ENCODE results near the gene TMEM258. TPM values are rescaled to one million over a fixed set of nuclear protein-coding genes. Genes with fewer than 3 reads are reported as not detected.

Gene TMEM258
- polyA plus RNA-seq, 1 donor from 2014 or later, result 210 TPM

DNA sequence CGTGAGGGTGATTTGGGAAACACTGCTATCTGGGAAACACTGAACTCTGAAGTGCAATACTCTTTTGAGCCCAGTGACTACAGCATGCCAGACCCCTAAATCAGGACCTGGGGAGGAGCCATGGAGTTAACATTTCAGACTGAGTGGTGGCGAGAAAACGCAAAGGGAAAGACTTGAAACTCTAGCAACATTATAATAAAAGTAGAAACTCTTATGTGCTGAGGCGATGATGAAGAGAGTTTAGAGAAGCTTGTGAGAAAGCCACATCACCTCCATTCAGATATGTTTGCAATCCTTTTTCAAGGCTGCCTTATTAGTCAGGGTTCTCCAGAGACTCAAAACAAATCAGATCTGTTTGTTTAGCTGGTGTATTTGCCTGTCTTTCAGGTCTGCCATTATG is 2.2 kb upstream of the TMEM258 start:
- no peaks in the 10 kb centered on the region for H3K9me3 Mint-ChIP-seq
- peak overlapping the region in 2 of 4 donors; percentile 25 to 49 for H3K4me3 Mint-ChIP-seq
- H3K4me1 Mint-ChIP-seq, result peaks cover 14 to 19% (median 17%) of the 10 kb centered on the region in 3 donors
- peaks cover 4% of the 10 kb centered on the region for H3K36me3 Mint-ChIP-seq
- H3K27me3 Mint-ChIP-seq, result no peaks in the 10 kb centered on the region
- no peak overlapping the region for H3K27ac Mint-ChIP-seq

DNA sequence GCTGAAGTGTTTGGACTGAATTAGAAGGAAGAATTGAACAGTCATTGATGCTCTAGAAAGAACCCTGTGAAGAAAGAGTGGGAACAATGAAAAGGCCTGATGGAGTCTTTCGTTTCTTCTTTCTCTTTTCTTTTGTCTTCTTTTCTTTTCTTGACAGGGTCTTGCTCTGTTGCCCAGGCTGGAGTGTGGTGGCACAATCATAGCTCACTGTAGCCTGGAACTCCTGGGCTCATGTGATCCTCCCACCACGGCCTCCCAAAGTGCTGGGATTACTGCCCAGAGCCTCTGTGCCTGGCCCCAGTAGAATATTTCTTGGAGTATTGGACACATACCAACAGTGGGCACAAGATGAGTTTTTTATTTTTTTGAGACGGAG is 1.4 kb upstream of the TMEM258 start:
- Mint-ChIP-seq H3K27me3 (no peaks in the 10 kb centered on the region), H3K4me1 (peaks cover 14 to 20% (median 17%) of the 10 kb centered on the region in 3 donors), H3K9me3 (no peaks in the 10 kb centered on the region), H3K27ac (peak overlapping the region in 1 of 3 donors; percentile 99), H3K4me3 (peak overlapping the region; percentile 66 to 96 (median 95)), H3K36me3 (peaks cover 4% of the 10 kb centered on the region)

DNA sequence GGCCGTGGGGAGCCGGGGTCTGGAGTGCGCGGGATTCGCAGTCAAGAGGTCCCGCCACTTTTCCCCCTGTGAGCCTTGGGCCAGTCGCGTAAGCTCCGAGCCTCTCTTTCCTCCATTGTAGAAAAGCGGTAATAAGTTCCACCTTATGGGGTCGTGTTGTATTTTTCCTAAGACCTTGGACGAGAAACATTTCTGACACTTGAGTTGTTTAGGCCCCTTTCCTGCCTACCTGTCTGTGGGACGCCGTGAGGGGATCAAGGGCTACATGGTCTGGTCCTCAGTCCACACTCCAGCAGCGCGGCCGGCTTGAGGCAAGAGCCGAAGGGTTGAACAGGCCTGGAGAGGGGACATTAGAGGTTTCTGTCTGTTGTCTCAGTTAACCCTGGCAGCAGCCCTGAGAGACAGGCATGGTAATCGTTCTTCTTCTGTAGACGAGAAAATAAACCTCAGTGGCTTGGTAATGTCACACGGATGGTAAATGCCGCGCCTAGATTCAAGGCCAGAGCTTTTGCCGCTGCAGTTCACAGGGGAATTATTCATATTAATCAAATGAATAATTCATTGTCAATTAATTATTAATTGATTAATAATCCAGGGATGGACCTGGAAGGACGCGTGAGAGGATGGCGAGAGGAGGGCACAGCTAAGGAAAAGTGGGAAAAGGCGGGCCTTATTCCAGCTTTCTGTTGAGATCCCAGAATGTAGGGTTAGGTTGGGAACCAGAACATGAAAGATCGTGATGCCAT is 857 bp upstream of the TMEM258 start:
- Mint-ChIP-seq H3K27me3 (no peaks in the 10 kb centered on the region), H3K27ac (peak overlapping the region; percentile 94 to 99 (median 98)), H3K4me3 (peak overlapping the region; percentile 89 to 96 (median 95)), H3K4me1 (peaks cover 14 to 20% (median 16%) of the 10 kb centered on the region in 3 donors), H3K9me3 (no peaks in the 10 kb centered on the region), H3K36me3 (peaks cover 4% of the 10 kb centered on the region)

DNA sequence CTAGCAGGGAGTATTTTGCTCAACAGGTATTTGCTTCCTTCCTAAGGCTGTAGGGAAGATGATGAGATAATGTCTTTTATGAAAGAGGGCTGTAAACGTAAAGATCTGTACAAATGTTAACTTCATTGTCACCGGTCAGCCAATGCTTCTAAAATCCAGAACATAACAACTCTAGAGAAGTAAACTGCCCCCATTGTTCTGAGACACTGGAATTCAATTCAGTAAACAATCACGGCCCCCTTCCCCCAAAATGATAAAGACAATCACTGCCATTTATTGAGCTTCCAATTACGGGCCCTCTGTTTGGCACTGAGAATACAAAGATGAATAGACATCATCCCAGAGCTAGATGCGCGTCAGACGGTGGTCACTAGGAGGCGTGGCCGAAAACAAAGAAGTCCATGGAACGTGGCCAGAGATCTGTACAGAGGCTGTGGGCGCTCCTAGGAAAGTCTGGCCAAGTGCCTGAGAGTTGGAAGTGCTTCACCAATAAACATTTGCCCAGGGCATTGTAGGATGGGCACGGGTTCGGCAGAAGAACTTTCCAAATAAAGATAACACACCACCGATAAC is 576 bp downstream of the TMEM258 start:
- H3K4me3 Mint-ChIP-seq, result peak overlapping the region; percentile 89 to 96 (median 95)
- H3K36me3 Mint-ChIP-seq, result no peaks in the 10 kb centered on the region
- H3K4me1 Mint-ChIP-seq, result peaks cover 14 to 17% (median 16%) of the 10 kb centered on the region in 3 donors
- H3K27ac Mint-ChIP-seq, result peak overlapping the region; percentile 94 to 99 (median 98)
- no peaks in the 10 kb centered on the region for H3K27me3 Mint-ChIP-seq
- H3K9me3 Mint-ChIP-seq, result no peaks in the 10 kb centered on the region

DNA sequence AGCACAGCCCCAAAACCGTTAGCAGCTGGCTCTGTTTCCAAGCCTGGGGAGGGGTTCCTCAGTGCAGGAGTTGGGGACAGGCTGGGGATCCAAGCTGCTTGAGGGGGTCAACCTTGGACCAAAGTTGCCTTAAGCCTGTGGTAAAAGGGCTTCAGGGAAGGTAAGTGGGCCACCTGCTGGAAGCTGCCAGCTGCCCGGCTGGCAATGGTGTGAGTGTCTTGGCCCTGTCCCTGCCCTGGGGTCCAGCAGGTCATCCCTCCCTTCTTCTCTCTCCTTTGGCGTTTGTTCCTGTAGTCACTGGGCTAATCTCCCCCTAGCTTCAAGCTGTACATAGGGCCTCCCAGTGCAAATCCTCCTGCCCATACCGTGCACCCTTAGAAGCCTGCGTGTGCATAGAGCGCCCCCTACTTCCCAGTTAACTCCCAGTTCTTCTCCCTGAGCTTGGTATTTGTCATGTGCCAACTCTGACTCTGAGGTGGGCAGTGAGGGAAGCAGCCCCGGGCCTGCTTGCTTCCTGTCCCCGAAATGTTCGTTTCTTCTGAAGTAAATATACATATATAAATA is 4.4 kb downstream of the TMEM258 start:
- H3K36me3 Mint-ChIP-seq, result no peaks in the 10 kb centered on the region
- H3K4me3 Mint-ChIP-seq, result no peak overlapping the region
- H3K27ac Mint-ChIP-seq, result no peak overlapping the region

DNA sequence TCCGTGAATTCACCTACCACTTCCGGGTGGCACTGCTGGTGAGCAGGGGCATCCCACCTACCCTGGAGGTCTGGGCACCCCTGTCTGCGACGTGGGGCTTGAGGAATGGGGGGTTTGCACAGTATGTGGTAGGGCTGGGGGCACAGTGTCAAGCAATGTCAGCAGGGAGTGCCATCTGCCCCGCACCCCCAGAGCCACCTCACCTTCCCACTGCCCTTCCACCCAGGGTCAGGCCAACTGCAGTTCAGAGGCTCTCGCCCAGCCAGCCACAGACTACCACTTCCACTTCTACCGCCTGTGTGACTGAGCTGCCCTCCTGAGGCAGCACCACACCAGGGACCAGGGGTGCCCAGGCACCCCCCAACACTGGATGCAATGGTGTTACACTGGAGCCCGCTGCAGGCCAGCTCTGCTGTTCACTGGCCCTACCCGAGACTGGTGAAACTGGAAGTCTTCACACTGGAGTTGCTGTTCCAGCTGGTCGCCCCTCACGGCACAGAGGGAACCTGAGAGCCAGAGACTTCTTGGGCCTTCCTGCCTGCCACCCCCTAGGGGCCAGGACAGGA is 6.5 kb downstream of the TMEM258 start:
- no peak overlapping the region for H3K4me3 Mint-ChIP-seq
- no peaks in the 10 kb centered on the region for H3K9me3 Mint-ChIP-seq
- H3K27ac Mint-ChIP-seq, result no peak overlapping the region
- no peaks in the 10 kb centered on the region for H3K36me3 Mint-ChIP-seq
- peaks cover 0 to 3% (median 0%) of the 10 kb centered on the region in 3 donors for H3K4me1 Mint-ChIP-seq
- H3K27me3 Mint-ChIP-seq, result no peaks in the 10 kb centered on the region

More for the DNA sequence above, 4.4 kb downstream of the TMEM258 start:
- Mint-ChIP-seq H3K27me3 (no peaks in the 10 kb centered on the region), H3K4me1 (peaks cover 7 to 14% (median 9%) of the 10 kb centered on the region in 3 donors), H3K9me3 (no peaks in the 10 kb centered on the region)

DNA sequence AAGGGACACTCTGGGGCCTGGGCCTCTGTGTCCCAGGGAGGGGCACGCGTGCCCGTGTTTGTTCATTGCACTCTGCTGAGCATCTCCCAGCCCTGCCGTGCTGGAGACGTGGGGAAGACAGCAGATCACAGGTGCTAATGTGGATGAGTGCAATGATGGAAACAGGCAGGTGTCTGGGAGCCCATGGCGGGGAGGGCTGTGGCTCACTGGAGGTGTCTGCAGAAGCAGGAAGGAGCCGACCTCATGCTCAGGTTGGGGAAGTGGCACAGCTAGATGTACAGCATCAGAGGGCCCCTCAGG is 7.9 kb downstream of the TMEM258 start:
- no peak overlapping the region for H3K27ac Mint-ChIP-seq
- H3K9me3 Mint-ChIP-seq, result no peaks in the 10 kb centered on the region
- peaks cover 0 to under 1% (median 0%) of the 10 kb centered on the region in 3 donors for H3K4me1 Mint-ChIP-seq
- H3K4me3 Mint-ChIP-seq, result no peak overlapping the region
- no peaks in the 10 kb centered on the region for H3K27me3 Mint-ChIP-seq
- no peaks in the 10 kb centered on the region for H3K36me3 Mint-ChIP-seq

DNA sequence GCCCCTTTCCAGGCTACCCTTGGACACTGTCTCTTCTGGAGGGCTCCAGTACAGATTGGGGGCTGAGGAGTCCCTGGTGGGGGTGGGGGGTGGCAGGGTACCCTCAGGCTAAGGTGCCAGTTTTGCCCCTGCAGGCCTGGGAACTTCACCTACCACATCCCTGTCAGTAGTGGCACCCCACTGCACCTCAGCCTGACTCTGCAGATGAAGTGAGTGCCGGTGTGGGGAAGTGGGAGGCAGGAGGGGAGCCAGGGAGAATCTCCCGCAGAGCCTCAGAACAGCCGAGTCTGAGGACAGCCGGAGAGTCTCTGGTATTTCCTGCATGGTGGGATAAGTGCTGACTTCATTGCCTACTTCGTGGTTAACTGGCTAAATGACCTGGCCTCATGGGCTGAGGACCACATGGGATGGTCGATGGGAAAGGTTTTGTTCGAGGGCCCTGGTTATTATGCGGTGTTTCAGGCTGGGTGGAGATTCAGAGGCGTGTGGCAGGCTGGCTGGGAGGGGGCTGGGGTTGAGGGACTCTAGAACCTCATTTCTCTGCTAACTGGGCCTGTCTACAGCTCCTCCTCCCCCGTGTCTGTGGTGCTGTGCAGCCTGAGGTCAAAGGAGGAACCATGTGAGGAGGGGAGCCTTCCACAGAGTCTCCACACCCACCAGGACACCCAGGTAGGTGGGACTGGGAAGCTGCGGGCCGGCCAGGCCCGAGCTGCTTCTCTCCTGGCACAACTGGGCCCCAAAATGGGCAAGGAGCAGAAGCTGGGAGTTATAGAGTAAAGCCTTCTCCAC is 8.5 kb downstream of the TMEM258 start:
- Mint-ChIP-seq H3K36me3 (no peaks in the 10 kb centered on the region), H3K4me1 (no peaks in the 10 kb centered on the region), H3K9me3 (no peaks in the 10 kb centered on the region), H3K27me3 (no peaks in the 10 kb centered on the region), H3K4me3 (no peak overlapping the region), H3K27ac (no peak overlapping the region)

DNA sequence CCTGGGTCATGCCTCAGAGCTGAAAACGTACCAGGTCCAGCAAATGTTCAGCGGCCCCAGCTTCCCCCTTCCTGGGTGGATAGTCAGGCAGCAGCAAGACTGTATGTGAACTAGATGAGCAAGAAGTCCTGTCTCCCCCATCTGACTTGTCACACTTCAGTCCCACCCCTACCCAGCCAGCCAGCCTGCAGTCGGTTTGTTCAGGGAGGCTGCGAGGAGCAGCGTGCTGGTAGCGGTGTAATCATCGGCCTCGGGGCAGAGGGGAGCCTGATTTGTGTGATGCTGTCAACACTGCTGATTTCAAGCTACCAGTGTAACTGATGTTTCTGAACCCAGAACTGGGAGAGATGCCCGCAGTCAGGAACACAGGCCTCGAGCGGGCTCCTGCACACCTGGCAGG is 9.6 kb downstream of the TMEM258 start:
- peaks cover 0 to 3% (median 2%) of the 10 kb centered on the region in 3 donors for H3K4me1 Mint-ChIP-seq
- no peaks in the 10 kb centered on the region for H3K36me3 Mint-ChIP-seq
- no peaks in the 10 kb centered on the region for H3K9me3 Mint-ChIP-seq
- no peak overlapping the region for H3K4me3 Mint-ChIP-seq
- H3K27ac Mint-ChIP-seq, result no peak overlapping the region
- H3K27me3 Mint-ChIP-seq, result peaks cover 2% of the 10 kb centered on the region

DNA sequence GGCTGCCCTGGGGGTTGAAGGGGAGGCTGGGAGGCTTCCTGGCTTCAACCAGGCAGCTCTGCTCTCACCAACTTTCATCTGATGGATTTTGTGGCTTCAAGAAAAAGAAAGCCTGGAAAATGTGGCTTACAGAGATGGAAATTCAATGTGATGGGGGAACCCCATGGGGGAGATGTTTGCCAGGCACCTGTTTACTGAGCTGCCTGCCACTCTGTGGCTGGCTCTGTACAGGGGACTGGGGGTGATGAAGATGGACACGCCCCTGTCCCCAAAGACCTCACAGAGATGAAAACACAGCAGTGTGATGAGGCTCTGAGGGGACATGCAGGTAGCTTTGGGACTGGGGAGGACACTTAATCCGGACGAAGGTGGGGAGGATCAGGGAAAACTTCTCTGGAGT is 10.1 kb downstream of the TMEM258 start:
- H3K27me3 Mint-ChIP-seq, result peaks cover 2% of the 10 kb centered on the region
- H3K9me3 Mint-ChIP-seq, result no peaks in the 10 kb centered on the region
- H3K36me3 Mint-ChIP-seq, result no peaks in the 10 kb centered on the region
- no peak overlapping the region for H3K4me3 Mint-ChIP-seq
- peaks cover 0 to 3% (median 3%) of the 10 kb centered on the region in 3 donors for H3K4me1 Mint-ChIP-seq
- no peak overlapping the region for H3K27ac Mint-ChIP-seq

DNA sequence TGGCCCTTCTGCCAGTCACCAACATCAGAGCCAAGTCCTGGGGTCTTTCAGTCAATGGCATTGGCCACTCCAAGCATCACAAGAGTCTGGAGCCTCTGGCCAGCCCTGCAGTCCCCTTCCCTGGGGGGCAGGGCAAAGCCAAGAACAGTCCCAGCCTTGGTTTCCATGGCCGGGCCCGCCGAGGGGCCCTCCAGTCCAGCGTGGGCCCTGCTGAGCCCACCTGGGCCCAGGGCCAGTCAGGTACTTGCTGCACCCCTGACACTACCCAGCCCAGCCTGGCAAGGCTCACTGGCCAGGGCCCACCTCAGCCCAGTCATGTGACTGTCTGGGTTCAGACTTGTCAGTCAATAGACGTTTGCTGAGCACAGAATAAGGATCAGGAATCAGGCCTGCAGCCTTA is 10.8 kb downstream of the TMEM258 start:
- Mint-ChIP-seq H3K9me3 (no peaks in the 10 kb centered on the region), H3K4me3 (no peak overlapping the region), H3K4me1 (peaks cover 0 to 5% (median 3%) of the 10 kb centered on the region in 3 donors), H3K27me3 (peaks cover 5% of the 10 kb centered on the region), H3K36me3 (no peaks in the 10 kb centered on the region), H3K27ac (no peak overlapping the region)

DNA sequence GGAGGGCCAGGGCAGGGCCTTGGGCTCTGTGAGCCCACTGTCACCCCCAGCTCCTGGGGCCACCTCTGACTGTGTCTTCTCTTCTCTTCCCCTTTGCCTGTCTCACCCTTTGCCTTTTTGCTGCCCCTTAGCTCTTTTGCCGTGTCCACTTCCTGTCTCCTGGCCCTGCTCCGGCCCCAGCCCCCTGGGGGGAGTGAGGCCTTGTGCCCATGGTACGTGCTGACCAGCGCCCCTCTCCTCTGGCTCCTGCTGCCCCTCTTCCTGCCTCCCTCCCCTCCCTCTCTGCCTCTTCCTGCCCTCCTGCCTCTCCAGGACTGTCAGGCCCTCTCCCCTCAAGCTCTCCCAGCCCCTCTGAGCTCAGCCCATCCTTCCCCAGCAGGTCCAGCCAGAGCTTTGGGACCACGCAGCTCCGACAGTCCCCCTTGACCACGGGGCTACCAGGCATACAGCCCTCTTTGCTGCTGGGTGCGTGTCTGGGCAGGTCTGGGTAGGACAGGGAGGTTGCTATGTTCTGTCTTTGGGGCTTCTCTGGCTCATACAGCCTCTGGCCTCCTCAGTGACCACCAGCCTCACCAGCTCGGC is 11.7 kb downstream of the TMEM258 start:
- H3K4me3 Mint-ChIP-seq, result no peak overlapping the region
- no peaks in the 10 kb centered on the region for H3K9me3 Mint-ChIP-seq
- no peaks in the 10 kb centered on the region for H3K36me3 Mint-ChIP-seq
- peaks cover 5% of the 10 kb centered on the region for H3K27me3 Mint-ChIP-seq
- H3K27ac Mint-ChIP-seq, result peak overlapping the region in 1 of 3 donors; percentile 78
- H3K4me1 Mint-ChIP-seq, result peaks cover 0 to 6% (median 3%) of the 10 kb centered on the region in 3 donors

DNA sequence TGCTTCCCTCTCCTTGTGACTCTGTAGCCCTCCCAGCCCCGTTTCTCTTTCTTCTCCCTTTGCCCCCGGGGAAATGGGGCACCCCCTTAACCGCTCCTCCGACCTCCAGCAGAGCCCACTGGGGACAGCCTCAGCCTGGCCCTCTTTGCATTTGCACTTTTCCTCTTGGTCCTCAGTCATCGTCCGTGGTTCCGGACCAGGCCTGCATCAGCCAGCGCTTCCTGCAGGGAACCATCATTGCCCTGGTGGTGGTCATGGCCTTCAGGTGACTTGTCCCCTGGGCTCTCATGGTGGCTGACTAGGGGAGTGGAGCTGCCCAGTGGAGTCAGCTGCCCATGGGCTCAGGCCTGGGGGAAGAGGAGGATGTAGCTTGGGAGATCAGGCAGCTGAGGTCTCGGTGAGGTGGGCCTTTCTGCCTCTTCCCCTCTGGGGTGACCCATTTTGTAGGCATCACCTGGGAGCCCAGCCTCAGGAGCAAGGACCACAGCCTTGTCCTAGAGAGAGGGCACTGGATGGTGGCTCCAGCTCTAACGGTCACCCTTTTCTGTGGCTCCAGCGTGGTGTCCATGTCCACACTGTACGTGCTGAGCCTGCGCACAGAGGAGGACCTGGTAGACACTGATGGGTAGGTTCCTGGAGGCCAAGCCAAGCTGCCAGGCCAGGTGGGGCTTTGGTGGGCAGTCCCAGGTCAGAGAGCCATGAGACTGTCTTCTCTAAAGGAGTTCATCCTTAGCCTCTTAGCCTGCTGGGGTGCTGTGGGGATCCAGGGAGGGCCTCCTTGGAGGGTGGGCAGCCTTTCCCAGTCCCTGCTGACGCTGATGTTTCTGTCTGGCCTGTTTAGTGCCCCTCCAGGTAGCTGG is 12.5 kb downstream of the TMEM258 start:
- H3K27me3 Mint-ChIP-seq, result peaks cover 6% of the 10 kb centered on the region
- H3K36me3 Mint-ChIP-seq, result peaks cover 1% of the 10 kb centered on the region
- no peak overlapping the region for H3K4me3 Mint-ChIP-seq
- H3K27ac Mint-ChIP-seq, result peak overlapping the region in 2 of 3 donors; percentile 71 to 78
- peaks cover 0 to 6% (median 4%) of the 10 kb centered on the region in 3 donors for H3K4me1 Mint-ChIP-seq
- H3K9me3 Mint-ChIP-seq, result no peaks in the 10 kb centered on the region
